ENCODE results near the gene ZNF418. TPM values are rescaled to one million over a fixed set of nuclear protein-coding genes. Genes with fewer than 3 reads are reported as not detected.
A peak's percentile ranks its signal among the peaks of the same experiment; 100 is the strongest.
"Not testable (repeated sequence)": the region's sequence is repeated elsewhere in the genome, so short reads cannot be mapped to it uniquely, and the experiment has no call there.

Gene ZNF418
- total RNA-seq, 1 donor from 2014 or later: 15.8 TPM

- DNase-seq: peak; percentile 95
Measured at GRCh38 chr19:57888560-57889231, 46.5 kb downstream of the ZNF418 start, which contains the start of gene ZNF814. ZNF814 (minus strand) TSS chr19:57889037; CDS start chr19:57888802, 235 bp downstream.

DNA sequence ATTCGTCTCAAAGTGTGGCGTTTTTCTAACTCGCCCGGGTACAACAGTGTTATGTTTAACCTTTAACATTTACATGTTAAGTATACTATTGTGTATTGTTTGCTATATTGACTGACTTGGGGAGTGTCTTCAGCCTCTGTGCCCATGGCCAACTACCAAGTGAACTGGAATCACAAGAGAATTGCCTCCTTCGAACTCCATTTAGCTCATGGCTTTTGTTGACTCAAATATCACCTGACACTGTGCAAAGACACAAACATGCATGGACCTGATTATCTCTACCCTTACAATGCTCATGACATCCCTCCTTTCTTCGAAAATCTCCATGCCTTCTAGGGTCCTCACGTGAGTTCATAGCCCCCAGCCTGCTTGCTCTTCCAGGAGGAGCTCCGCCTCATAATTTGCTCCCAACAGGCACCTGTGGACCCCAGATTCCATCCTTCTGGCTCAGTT, 47.1 kb downstream of the ZNF418 start:
- peak; percentile 33 for DNase-seq

GRCh38 chr19:57887195-57887941, 47.8 kb downstream of the ZNF418 start:
- peak; percentile 30 for DNase-seq

DNA sequence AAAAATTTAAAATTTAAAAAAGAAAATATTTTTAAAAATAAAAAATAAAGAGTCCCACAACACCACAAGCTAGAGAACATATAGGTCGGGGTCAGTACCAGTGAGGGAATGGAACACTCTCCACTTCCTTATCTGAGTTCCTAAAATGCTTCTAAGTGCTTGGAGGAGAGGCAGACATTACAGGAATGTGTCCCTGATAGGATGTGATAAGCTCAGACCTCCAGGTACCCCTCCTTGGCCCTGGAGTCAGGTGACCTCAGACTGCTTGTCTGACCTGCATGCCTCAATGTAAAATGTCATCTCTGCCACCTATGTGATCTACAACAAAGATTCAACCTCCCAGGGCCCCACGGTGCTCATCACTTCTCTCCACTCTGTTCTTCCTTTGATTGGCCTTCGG, 49.2 kb downstream of the ZNF418 start:
- DNase-seq: no peak

GRCh38 chr19:57873883-57874799, 61.1 kb downstream of the ZNF418 start:
- not testable (repeated sequence) for DNase-seq

DNA sequence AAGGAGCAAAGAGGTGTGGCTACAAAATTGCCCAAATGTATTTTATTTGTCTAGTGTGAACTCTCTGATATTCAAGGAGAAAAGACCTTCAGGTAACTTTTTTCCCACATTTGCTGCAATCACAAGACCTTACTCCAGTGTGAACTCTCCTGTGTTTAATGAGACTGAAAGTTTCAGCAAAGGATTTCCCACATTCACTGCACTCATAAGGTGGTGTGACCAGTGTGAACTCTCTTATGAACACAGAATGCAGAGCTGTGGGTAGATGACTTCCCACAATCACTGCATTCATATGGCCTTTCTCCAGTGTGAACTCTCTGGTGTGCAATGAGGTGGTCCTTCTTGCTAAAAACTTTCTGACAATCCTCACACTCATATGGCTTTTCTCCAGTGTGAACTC, 62.8 kb downstream of the ZNF418 start:
- DNase-seq: no peak

Other genes starting within 250 kb of the ZNF418 start
- 13.1 TPM for gene ZNF154, start 226.2 kb downstream of the ZNF418 start, total RNA-seq
- gene ZNF671, start 207.8 kb downstream of the ZNF418 start, total RNA-seq: 8.4 TPM
- gene ZNF776, start 188.6 kb downstream of the ZNF418 start, total RNA-seq: 22.4 TPM
- 29.4 TPM for gene ZNF586, start 165.7 kb downstream of the ZNF418 start, total RNA-seq
- 5.7 TPM for gene ZNF552, start 120.5 kb downstream of the ZNF418 start, total RNA-seq
- gene ZNF587B, start 105.1 kb downstream of the ZNF418 start, total RNA-seq: 14.5 TPM
- gene ZNF587, start 85.5 kb downstream of the ZNF418 start, total RNA-seq: 25.0 TPM
- gene ZNF814, start 46.4 kb downstream of the ZNF418 start, total RNA-seq: 11.2 TPM
- gene ZNF417, start 18.8 kb downstream of the ZNF418 start, total RNA-seq: 24.7 TPM
- 12.1 TPM for gene ZNF256, start 12.3 kb upstream of the ZNF418 start, total RNA-seq
- 0.82 TPM for gene C19orf18, start 39.1 kb upstream of the ZNF418 start, total RNA-seq
- gene ZNF606, start 67.4 kb upstream of the ZNF418 start, total RNA-seq: 28.5 TPM
- gene ZSCAN1, start 98.6 kb upstream of the ZNF418 start, total RNA-seq: not detected
- gene ZNF135, start 123.9 kb upstream of the ZNF418 start, total RNA-seq: 11.3 TPM
- gene ZSCAN18, start 162.8 kb upstream of the ZNF418 start, total RNA-seq: 100 TPM
- 20.9 TPM for gene ZNF329, start 215.4 kb upstream of the ZNF418 start, total RNA-seq
- gene ZNF274, start 247.7 kb upstream of the ZNF418 start, total RNA-seq: 16.5 TPM

Data from tongue (tissue), 2 donors.